Medulla oblongata (tissue), 1 donor: Measurements from ENCODE around the gene RPS24.
A peak's percentile ranks its signal among the peaks of the same experiment; 100 is the strongest.
"Not testable (repeated sequence)": the region's sequence is repeated elsewhere in the genome, so short reads cannot be mapped to it uniquely, and the experiment has no call there.

Source experiments
- DNase-seq: peaks from one replicate; pipeline ENCODE4 v3.0.0-alpha.2; 2015; ENCODE audit errors: extremely low spot score

RPS24 gene

GRCh38 chr10:78053211-78053868, 19.7 kb downstream of the RPS24 start:
- no peak for DNase-seq

DNA sequence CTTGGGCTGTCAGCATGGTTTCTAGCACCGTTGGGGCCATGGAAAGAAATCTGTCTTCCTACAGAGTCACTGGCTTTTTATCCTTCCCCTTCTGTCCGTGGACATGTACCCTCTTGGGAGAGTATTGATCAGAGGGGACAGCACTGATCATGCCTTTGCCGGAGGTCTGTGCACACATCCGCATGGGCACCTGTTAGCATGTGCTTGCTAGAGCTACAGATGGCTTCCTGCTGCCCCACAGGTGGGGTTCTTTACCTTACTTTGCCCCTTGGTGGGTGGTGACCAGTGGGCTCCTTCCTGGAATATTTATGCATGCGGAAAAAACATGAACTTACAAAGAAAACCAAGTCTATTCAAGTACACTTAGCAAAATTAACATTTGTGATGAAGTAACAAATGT, 24.9 kb downstream of the RPS24 start:
- no peak for DNase-seq

DNA sequence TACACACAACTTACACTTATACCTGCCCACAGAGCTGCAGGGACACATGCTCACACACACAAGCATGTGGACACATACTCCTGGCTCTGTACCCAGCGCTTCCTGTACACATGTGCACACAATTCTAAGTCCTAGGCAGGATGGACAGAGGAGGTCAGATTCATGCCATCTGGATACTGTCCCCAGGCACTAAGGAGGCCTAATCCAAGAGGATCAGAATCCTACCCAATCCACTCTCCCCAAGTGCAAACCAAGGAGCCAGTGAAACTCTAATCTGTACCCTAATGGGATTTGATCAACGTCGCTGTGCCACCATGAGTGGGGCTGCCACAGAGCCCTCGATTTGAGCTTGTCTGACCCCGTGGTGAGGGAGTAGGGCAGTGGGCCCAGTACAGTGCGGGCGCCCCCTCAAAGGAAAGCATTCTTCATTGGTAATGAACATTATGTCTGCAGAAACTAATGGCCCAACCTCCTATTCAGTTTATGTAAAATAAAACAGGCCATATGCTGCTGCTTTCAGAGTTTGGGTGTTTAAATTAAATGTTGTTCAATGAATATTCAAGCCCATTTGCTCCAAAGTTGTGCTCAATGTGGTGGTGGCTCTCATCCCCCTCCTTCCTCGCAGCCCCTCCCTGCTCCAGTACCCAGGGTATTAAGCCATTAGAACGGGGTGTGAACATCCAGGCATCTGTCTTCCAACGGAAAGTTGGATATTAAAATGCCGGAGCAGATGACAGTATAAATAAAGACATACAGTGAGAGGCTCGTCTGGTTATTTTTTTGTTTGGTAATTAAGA, 26.4 kb downstream of the RPS24 start:
- no peak for DNase-seq

- no peak for DNase-seq
These were observed 28.6 kb downstream of the RPS24 start for GRCh38 chr10:78062296-78062695.

DNA sequence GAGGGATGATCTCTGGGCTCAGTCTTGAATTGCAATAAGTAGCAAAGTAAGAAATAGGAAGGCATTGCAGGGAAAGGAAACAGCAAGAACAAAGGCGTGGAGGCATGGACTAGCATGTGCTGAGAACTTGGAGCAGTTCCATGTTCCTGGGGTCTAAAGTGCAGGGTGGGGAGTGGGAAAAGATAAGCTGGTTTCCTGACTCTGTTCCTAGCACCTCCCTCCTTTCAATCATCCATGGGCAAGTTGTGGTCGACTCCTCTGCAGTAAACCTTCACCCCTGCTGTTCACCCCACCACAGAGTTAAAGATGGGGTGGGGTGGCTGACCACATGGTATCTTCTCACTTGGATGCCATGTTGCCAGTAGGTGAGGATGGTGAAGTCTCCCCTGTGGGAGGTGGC, 29.6 kb downstream of the RPS24 start:
- no peak for DNase-seq

GRCh38 chr10:78064919-78065318, 31.3 kb downstream of the RPS24 start:
- not testable (repeated sequence) for DNase-seq

DNA sequence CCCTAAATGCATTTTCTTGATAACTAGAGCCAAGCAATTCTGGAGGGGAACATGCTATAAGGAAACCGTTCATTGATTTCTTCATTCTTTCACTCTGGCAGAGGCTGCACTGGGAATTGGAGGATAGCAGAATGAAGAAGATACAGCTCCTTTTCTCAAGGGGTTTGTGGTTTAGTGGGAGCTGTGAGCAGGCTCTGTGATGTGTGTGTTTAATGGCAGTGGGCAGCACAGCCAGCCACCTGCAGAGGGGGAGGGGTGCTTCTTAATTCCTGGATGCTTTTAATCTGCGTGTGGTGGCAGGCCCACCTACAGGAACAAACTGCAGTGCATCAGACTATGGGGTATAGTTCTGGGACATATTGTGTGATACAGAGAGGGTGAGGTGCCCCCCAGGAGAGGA, 31.9 kb downstream of the RPS24 start:
- no peak for DNase-seq

DNA sequence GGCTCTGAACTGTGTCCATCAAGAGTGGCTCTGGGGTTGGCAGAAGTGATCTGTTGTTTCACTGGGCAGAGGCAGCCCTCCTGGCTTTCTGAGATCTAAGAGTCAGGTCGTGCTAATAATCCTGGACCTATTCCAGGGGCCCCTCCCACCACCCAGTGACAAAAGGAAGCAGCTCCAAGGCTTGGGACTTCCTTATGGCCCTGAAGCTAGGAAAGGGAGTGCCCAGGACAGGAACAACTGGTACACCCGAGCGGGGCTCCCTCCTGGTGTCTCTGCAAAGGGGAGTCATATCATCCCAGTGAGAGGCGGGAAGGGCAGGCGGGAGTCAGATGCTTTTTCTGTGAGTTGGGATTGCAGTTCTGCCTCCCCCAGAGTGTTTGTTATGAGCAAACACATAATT, 32.3 kb downstream of the RPS24 start:
- no peak for DNase-seq

- DNase-seq = no peak
These were observed 33.2 kb downstream of the RPS24 start for GRCh38 chr10:78066728-78067430.

GRCh38 chr10:78069151-78069550, 35.5 kb downstream of the RPS24 start:
- DNase-seq = no peak

DNA sequence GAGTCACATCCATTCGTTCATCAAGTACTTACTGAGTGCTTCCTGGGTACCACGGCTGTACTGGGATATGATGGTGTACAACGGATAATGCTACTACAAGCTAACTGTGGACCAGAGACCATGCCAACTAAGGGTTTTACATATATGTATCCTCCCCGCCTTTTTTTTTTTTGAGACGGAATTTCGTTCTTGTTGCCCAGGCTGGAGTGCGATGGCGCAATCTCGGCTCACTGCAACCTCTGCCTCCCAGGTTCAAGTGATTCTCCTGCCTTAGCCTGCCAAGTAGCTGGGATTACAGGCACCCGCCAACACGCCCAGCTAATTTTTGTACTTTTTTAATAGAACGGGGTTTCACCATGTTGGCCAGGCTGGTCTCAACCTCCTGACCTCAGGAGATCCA, 36.4 kb downstream of the RPS24 start:
- not testable (repeated sequence) for DNase-seq

DNA sequence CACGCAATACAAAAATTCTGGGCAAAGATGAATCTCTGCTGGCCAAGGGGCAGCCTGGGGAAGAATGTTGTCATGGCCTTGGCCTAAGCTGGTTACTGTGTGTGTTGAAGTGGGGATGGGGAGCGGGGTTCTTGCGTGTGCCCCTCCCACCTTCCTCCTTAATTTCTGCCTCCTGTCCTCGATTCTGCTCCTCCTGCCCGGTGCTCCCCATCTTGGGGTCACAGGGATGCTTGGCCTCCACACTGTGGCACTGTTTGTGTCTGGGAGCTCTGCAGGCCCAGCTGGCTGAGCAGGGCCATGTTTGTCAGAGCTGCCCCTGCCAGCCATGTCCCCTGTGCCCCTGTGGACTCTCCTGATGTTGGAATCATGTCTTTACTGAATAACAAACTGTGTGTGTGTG, 37.1 kb downstream of the RPS24 start:
- DNase-seq = no peak

DNA sequence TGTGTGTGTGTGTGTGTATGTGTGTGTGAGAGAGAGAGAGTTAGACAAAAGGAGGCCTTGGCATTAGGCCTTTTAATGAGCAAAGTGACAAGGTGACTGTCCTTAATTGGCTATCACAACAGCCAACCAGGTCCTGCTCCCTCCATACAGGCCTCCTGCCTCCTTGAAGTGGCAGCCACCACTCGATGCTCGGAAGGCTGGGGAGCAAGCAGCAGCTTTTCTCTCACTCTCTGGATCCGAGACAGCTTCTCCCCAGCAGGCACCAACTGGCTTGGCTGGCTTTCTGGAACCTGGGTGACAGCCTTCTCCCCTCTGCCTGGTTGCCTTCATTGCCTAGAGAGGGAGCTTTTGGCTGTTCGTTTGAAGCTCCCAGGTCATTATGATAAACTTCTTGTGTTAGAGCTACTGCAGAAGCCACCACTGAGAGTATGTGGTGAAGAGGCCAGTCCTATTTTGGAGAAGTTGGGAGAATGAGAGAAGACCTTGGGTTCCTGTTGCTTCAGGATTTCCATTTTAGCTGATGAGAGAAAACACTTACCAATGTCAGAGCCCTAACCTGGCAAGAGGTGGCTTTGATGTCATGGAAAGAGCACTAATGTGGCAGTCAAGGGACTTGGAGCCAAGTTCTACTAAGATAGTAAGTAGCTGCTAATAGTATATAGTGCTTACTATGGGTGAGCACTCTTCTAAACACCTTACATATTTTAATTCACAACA, 37.6 kb downstream of the RPS24 start:
- DNase-seq = peak; percentile 45

- DNase-seq = no peak
These were observed 38.2 kb downstream of the RPS24 start for GRCh38 chr10:78071857-78072179.

- DNase-seq = no peak
These were observed 38.8 kb downstream of the RPS24 start for GRCh38 chr10:78072504-78072903.

DNA sequence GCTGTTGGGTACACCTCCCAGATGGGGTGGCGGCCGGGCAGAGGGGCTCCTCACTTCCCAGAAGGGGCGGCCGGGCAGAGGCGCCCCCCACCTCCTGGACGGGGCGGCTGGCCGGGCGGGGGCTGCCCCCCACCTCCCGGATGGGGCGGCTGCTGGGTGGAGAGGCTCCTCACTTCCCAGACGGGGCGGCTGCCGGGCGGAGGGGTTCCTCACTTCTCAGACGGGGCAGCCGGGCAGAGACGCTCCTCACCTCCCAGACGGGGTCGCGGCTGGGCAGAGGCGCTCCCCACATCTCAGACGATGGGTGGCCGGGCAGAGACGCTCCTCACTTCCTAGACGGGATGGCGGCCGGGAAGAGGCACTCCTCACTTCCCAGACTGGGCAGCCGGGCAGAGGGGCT, 42.1 kb downstream of the RPS24 start:
- not testable (repeated sequence) for DNase-seq

DNA sequence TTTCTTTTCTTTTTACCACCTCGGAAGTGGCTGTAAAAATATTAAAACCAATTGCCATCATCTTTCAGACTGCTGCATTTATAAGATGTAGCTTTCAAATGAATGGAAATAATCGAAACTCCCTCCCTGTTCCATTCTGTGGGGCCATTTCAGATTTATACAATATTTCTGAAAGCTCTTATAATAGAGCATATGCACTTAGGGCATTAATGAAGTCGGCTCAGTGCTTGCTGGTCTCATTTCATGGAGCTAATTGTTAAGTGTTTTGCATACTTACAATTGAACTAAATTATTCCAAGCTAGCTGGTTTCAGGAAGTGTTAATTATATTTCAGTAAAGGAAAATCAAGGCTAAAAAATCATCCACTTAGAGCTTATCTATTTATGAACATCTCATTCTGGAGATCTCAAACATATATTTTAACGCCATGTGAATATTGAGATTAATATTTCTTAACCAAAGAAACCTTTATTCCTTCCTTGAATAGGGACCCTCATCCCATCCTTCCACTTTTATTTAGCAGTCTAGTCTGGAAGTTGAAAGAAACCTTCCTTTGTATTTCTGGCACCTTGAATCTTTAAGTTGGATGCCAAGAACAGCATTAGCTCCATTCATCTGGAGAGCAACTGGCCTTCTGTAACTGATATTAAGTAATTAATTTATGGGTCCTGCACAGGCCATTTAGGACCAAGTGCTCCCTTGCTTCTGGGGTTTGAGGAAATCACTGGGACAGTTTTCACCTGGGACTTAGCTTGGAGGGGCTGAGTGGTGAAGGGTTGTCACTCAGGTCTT, 45.1 kb downstream of the RPS24 start:
- no peak for DNase-seq

GRCh38 chr10:78079411-78079810, 45.7 kb downstream of the RPS24 start:
- DNase-seq = no peak

- DNase-seq = no peak
These were observed 47.6 kb downstream of the RPS24 start for GRCh38 chr10:78081292-78081691.

GRCh38 chr10:78082636-78083035, 49.0 kb downstream of the RPS24 start:
- no peak for DNase-seq
